NCI-H146 (cell line): Measurements from ENCODE around the gene SLC9A2.
A peak's percentile ranks its signal among the peaks of the same experiment; 100 is the strongest.

Experiments used
- DNase-seq: peaks from one replicate; lab custom pipeline; 2025; lab: John Stamatoyannopoulos, UW

Gene SLC9A2

GRCh38 chr2:102674836-102675235 is 55.5 kb downstream of the SLC9A2 start:
- no peak for DNase-seq

GRCh38 chr2:102677244-102678215 is 58.2 kb downstream of the SLC9A2 start:
- DNase-seq, result no peak

- DNase-seq, result no peak
Observed at GRCh38 chr2:102678442-102678841, 59.1 kb downstream of the SLC9A2 start.

GRCh38 chr2:102686479-102687439 is 67.4 kb downstream of the SLC9A2 start:
- DNase-seq, result no peak

- DNase-seq, result no peak
Observed at GRCh38 chr2:102690012-102690411, 70.7 kb downstream of the SLC9A2 start.

GRCh38 chr2:102696463-102696862 is 77.1 kb downstream of the SLC9A2 start:
- no peak for DNase-seq

- peak; percentile 55 for DNase-seq
Observed at GRCh38 chr2:102698369-102699111, 79.2 kb downstream of the SLC9A2 start.

GRCh38 chr2:102703305-102703704 is 84.0 kb downstream of the SLC9A2 start:
- DNase-seq, result no peak

GRCh38 chr2:102703748-102704147 is 84.4 kb downstream of the SLC9A2 start:
- peak; percentile 57 for DNase-seq

- no peak for DNase-seq
Observed at GRCh38 chr2:102704531-102704930, 85.2 kb downstream of the SLC9A2 start.

- DNase-seq, result no peak
Observed at GRCh38 chr2:102707796-102708695, 88.7 kb downstream of the SLC9A2 start.

- DNase-seq, result peak; percentile 60
Observed at GRCh38 chr2:102708847-102709559, 89.7 kb downstream of the SLC9A2 start.

GRCh38 chr2:102717308-102718018 is 98.1 kb downstream of the SLC9A2 start:
- no peak for DNase-seq

- DNase-seq, result no peak
Observed at GRCh38 chr2:102718387-102719316, 99.3 kb downstream of the SLC9A2 start.

GRCh38 chr2:102724016-102724490 is 104.7 kb downstream of the SLC9A2 start:
- no peak for DNase-seq

GRCh38 chr2:102724553-102724952 is 105.2 kb downstream of the SLC9A2 start:
- no peak for DNase-seq

- DNase-seq, result no peak
Observed at GRCh38 chr2:102726128-102727087, 107.1 kb downstream of the SLC9A2 start.
